HL-60/S4 treated with phorbol 12-myristate 13-acetate at 8.2 ng/mL for 4 days and 3 days (cell line): ENCODE measurements around the gene ATP1A1.

ENCODE experiments used
- in situ Hi-C: fragments of 300-500 bp; cut with MboI; formaldehyde crosslinking; loops from 2 replicates; pipeline ENCODE4 v1.15.0; 2022; ENCODE audit warnings: low sequenced_read_pairs

Gene ATP1A1

GRCh38 chr1:116388122-116388521 lies 15.1 kb downstream of the ATP1A1 start:
- in situ Hi-C loops = loop anchor here (25.0 kb wide), 1 partner anchor 99 kb away; no protein-coding TSS in a partner anchor

- in situ Hi-C loops = loop anchor here (25.0 kb wide), 1 partner anchor 98 kb away; no protein-coding TSS in a partner anchor
Observed at GRCh38 chr1:116389013-116389412, 16.0 kb downstream of the ATP1A1 start.

DNA sequence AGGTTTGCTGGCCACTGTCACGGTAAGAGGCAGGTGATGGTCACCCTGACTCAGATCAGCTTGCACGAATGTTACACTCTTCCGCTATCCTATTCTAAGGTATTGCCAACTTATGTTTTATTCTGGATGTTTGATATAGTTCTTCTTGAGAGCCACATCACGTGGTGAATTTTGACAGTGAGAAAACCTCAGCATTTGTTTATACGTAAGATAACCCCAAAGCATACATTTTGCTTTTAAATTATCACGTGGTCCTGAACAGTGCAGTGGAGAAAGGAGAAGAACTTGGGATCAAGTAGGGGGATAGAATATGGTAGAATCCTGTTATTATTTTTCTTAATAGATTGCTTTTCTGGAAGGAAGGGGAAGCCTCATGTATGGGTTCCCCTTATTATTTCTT lies 16.6 kb downstream of the ATP1A1 start:
- in situ Hi-C loops = loop anchor here (25.0 kb wide), 1 partner anchor 98 kb away; no protein-coding TSS in a partner anchor

DNA sequence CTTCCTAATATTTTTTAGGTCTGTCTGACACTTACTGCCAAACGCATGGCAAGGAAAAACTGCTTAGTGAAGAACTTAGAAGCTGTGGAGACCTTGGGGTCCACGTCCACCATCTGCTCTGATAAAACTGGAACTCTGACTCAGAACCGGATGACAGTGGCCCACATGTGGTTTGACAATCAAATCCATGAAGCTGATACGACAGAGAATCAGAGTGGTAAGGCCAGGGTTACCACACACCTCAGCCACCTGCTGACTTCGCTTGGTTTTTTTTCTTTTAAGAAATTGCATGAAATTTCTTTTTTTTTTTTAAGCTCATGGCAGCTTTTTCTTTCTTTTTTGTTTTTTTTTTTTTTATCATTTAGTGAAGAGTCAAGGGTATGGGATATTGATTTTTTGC lies 17.2 kb downstream of the ATP1A1 start:
- in situ Hi-C loops = loop anchor here (25.0 kb wide), 1 partner anchor 97 kb away; no protein-coding TSS in a partner anchor

- in situ Hi-C loops = loop anchor here (25.0 kb wide), 1 partner anchor 96 kb away; no protein-coding TSS in a partner anchor
Observed at GRCh38 chr1:116391185-116391584, 18.1 kb downstream of the ATP1A1 start.

DNA sequence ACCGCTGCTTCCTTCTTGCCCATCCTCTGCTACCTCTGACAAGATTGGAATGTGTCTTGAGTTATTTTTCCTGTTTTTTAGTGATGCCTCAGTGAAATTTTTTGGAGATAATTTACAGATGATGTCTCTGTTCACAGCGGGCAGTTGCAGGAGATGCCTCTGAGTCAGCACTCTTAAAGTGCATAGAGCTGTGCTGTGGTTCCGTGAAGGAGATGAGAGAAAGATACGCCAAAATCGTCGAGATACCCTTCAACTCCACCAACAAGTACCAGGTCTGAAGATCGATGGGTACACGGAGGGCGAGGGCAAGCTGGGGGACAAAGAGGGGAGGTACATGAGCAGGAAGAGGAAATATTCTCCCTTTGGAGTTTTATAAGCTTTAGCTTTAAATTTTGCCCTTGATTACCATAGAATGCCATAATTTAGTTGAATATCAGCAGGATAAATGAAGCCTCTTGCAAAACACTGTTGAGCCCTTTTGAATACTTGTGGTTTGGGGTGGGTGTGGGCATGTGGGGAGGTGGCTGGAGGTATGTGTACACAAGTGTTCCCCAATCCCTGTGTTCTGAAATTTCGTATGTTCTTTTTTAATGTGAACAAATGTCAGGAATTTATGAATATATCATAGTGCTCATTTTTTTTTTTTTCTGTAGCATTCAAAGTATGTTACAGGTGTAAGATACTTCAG lies 19.8 kb downstream of the ATP1A1 start:
- in situ Hi-C loops = loop anchor here (25.0 kb wide), 1 partner anchor 94 kb away; no protein-coding TSS in a partner anchor

GRCh38 chr1:116393792-116394191 lies 20.7 kb downstream of the ATP1A1 start:
- in situ Hi-C loops = loop anchor here (25.0 kb wide), 1 partner anchor 94 kb away; no protein-coding TSS in a partner anchor

DNA sequence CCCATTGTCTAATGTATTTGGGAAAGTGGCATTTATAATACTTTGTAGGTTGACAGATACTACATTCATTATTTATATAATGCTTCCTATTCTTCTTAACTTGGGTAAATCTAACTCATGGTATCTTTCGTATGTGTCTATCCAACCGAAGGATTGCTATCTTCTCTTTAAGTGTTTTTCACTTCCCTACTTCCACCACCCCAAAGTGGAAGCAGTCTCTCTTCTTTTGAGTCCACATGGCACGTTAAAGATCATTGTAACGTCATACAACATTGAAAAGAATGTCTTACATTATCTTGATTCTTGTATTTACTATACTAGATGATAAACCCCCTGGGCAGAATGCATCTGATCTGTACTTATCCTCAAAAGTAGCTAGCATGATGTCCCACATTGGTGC lies 21.2 kb downstream of the ATP1A1 start:
- in situ Hi-C loops = loop anchor here (25.0 kb wide), 1 partner anchor 93 kb away; no protein-coding TSS in a partner anchor

GRCh38 chr1:116396769-116397168 lies 23.7 kb downstream of the ATP1A1 start:
- in situ Hi-C loops = loop anchor here (25.0 kb wide), 1 partner anchor 91 kb away; no protein-coding TSS in a partner anchor

GRCh38 chr1:116397728-116398127 lies 24.7 kb downstream of the ATP1A1 start:
- in situ Hi-C loops = loop anchor here (25.0 kb wide), 1 partner anchor 90 kb away; no protein-coding TSS in a partner anchor

DNA sequence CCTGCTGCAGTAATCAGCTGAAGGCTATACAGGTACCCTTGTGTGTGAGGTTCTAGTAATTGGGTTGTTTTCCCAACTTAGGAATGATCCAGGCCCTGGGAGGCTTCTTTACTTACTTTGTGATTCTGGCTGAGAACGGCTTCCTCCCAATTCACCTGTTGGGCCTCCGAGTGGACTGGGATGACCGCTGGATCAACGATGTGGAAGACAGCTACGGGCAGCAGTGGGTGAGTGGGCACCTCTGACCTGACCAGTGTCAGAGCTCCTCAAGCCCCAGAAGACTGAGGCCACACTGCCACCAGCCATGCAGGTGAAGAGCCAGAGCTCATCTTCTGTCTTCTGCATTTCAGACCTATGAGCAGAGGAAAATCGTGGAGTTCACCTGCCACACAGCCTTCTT lies 27.7 kb downstream of the ATP1A1 start:
- in situ Hi-C loops = no loop called here

DNA sequence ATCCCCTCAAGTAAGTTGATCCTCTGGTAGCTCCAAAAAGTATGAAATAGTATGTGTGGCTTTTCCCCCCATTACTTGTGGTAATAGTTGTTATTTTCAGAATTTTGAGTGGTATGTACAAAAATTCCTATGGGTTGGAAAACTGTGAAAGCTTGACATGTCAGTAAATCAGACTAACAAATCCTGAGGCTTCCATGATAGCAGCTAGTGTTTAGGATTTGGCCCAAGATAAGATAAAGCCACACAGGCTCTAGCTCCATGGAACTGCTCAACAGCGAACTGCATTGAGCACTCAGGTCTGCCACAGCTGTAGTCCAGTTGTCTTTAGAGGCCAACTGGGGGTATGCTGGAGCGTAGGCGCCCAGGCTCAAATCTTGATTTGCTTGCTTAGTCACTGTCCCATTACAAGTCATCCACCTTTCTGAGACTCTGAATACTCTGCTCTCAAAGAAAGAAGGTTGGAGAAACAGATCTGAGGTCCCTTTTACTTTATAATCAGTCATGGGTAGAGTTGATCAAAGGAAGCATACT lies 28.7 kb downstream of the ATP1A1 start:
- in situ Hi-C loops = no loop called here

GRCh38 chr1:116402333-116402732 lies 29.3 kb downstream of the ATP1A1 start:
- in situ Hi-C loops = no loop called here

DNA sequence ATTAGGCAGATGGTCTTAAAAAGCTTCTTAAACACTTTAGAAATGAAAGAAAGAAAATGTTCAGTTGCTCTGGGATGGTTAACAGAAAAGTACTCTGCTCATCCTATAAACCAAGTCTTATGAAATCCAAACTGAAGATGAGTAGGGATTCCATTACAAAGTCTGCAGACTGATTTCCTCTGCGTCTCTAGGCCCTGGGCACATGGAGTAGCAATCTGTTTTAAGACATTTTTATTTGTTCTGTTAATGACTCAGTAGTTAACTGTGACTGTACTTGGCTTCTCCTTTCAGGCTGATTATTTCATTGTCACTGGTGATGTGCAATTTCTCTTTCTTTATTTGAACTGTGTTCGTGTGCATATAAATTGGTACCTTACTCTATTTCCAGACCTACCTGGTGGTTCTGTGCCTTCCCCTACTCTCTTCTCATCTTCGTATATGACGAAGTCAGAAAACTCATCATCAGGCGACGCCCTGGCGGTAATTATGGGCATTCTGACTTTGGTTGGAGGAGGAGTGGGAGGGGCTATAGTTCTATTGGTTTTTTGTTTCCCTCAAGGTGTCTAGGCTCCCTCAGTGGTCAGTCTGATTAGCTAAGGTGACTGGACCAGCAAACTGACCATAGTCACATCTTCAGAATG lies 30.6 kb downstream of the ATP1A1 start:
- in situ Hi-C loops = no loop called here

- in situ Hi-C loops = no loop called here
Observed at GRCh38 chr1:116404699-116405098, 31.7 kb downstream of the ATP1A1 start.

GRCh38 chr1:116405241-116406135 lies 32.4 kb downstream of the ATP1A1 start:
- in situ Hi-C loops = no loop called here

GRCh38 chr1:116407033-116407432 lies 34.0 kb downstream of the ATP1A1 start:
- in situ Hi-C loops = no loop called here

GRCh38 chr1:116408193-116408592 lies 35.1 kb downstream of the ATP1A1 start:
- in situ Hi-C loops = no loop called here

DNA sequence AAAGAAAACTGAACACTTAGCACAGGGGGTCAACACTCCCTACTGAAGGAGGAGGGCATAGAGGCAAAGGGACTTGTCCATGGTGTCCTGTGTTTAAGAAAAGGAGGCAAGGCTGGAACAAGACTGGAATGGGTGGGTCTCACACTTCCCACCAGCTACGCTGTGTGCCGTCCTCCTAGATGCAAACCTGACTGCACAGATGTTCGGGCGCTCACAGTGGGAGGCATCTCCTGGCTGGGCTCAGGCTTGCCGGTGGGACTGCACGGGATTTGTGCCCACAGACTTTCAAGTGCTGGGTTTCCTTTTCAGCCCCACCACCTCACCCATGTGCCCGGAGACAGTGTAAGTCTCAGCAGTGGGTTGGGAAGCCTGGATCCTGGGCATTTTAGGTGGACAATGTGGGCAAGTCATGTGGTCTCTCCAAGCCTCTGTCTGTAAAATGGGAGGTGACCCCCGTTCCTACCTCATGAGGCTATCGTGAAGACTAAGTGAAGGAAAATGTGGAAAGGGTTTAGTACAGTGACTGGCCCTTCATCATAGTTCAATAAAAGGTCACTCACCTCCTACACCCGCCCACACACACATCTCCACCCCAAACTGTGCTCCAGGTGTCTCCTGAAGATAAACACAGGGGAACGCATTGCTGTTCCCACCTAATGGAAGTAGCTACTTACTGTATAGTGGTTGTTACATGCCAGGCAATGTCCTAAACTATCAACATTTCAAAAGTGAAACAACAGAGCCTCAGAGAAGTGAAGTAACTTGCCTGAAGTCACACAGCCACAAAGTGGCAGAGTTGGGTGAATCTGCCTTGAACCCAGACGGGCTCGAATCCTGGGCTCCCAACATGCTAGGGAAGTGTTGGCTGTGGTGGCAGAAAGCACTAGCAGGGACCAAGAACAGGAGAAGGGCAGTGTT lies 36.0 kb downstream of the ATP1A1 start:
- in situ Hi-C loops = no loop called here
